OCI-LY3 (cell line): ENCODE measurements around the gene CPT2.

Source experiments
- H2AFZ ChIP-seq: fragments of 200-600, 300-600 bp; shearing (Covaris generic); 2 replicates; pipeline ENCODE4 v1.6.0; 2014; ENCODE audit warnings: antibody characterized with exemption, low read depth, low read length
- H3K27ac ChIP-seq: fragments of 200-600, 300-600 bp; sonication (generic); 2 replicates; pipeline ENCODE4 v1.5.1; 2014; ENCODE audit warnings: mild to moderate bottlenecking, low read length, moderate library complexity, mixed read lengths
- H3K27me3 ChIP-seq: fragments of 200-600, 300-600 bp; sonication (generic); 2 replicates; pipeline ENCODE4 v1.6.1; 2014; ENCODE audit warnings: low read depth, low read length, mixed read lengths
- H3K36me3 ChIP-seq: fragments of 200-600, 300-600 bp; sonication (generic); replicated peaks from 2 replicates; pipeline ENCODE3; 2014; ENCODE audit warnings: low read depth, low read length, mixed read lengths
- H3K4me1 ChIP-seq: fragments of 300-600, 200-600 bp; sonication (generic); 2 replicates; pipeline ENCODE4 v1.6.1; 2014; ENCODE audit warnings: low read length, mixed read lengths
- H3K4me2 ChIP-seq: fragments of 200-600, 300-600 bp; sonication (generic); 2 replicates; pipeline ENCODE4 v1.6.1; 2014; ENCODE audit warnings: low read length, mixed read lengths
- H3K4me3 ChIP-seq: fragments of 300-600, 200-600 bp; sonication (generic); 2 replicates; pipeline ENCODE4 v1.5.1; 2014; ENCODE audit warnings: antibody characterized with exemption, mild to moderate bottlenecking, low read length, moderate library complexity
- H3K79me2 ChIP-seq: fragments of 300-600, 200-600 bp; shearing (Covaris generic); 2 replicates; pipeline ENCODE4 v1.6.1; 2014; ENCODE audit warnings: mild to moderate bottlenecking, low read length, mixed read lengths
- H3K9ac ChIP-seq: fragments of 300-600, 200-600 bp; shearing (Covaris generic); 2 replicates; pipeline ENCODE4 v1.6.0; 2014; ENCODE audit warnings: mild to moderate bottlenecking, low read length, moderate library complexity
- H3K9me3 ChIP-seq: fragments of 200-600, 300-600 bp; shearing (Covaris generic); 2 replicates; pipeline ENCODE4 v1.6.1; 2014; ENCODE audit warnings: low read length, mixed read lengths; ENCODE audit not compliant: insufficient read depth
- H4K20me1 ChIP-seq: fragments of 200-600, 300-600 bp; sonication (generic); 2 replicates; pipeline ENCODE4 v1.6.1; 2016; ENCODE audit warnings: low read length, mixed read lengths; ENCODE audit not compliant: insufficient read depth
- CTCF ChIP-seq: fragments of 200-600, 300-600 bp; sonication (generic); IDR thresholded peaks from 2 replicates; pipeline ENCODE4 v1.5.1; 2014; ENCODE audit warnings: antibody characterized with exemption, low read length, low read depth
- EZH2phosphoT487 ChIP-seq: fragments of 200-600 bp; shearing (Covaris generic); IDR thresholded peaks from 2 replicates; pipeline ENCODE4 v1.6.1; 2018; ENCODE audit warnings: antibody characterized with exemption, mixed run types, low read depth

Gene CPT2

DNA sequence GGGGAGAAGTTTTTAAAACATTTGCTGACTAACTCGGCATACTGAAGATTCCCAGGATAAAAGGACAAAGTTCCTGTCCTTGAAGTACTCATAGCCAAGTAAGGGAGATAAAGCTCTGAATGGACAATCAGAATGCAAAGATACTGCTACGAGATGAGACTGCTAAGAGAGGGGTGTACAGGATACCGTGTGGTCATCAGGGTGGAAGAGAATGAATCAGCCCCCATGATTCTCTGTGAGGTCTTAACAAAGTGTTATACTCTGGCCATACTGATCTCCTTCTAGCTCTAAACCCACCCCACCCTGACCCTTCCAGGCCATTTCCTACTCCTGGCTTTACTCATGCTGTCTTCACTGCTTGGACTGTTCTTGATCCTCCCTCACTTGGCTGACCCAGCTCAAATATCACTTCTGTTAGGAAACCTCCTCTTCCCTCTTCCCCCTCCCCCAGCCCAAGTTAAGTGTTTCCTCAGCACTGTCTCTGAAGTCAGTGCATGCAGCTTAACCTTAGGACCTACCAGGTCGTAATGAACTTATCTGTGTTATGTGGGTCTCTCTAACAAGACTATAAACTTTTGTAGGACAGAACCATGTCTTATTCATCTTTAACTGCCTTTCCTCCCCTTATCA, 57.5 kb downstream of the CPT2 start:
- TF ChIP-seq EZH2phosphoT487 (no peak), CTCF (no peak)
- no peaks in the 10 kb centered on the region for H3K4me1 ChIP-seq
- H2AFZ ChIP-seq = no peak overlapping the region
- no peak overlapping the region for H3K9ac ChIP-seq
- peaks cover 56% of the 10 kb centered on the region for H3K36me3 ChIP-seq
- no peak overlapping the region for H3K4me2 ChIP-seq
- H3K27ac ChIP-seq = no peak overlapping the region
- no peaks in the 10 kb centered on the region for H3K9me3 ChIP-seq
- no peaks in the 10 kb centered on the region for H3K27me3 ChIP-seq
- H4K20me1 ChIP-seq = no peaks in the 10 kb centered on the region
- no peak overlapping the region for H3K4me3 ChIP-seq
- no peaks in the 10 kb centered on the region for H3K79me2 ChIP-seq

DNA sequence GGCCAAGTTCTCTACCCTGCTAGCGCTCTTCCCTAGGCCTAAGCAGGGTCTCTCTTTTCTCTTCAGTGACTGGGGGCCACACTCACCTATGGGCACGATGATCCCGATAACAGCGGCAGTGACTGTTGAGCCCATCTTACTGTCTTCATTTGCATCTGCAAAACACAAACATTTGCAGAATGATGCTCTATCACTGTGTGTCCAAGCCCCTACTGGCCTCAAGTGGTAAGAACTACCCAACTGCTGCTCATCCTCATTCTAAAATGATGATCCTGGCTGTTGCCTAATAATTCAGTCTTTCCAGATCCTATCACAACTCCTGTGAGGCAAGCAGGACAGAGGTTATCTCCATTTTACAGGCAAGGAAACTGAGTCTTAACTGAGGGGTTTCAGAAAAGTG, 58.4 kb downstream of the CPT2 start:
- H3K27me3 ChIP-seq = no peaks in the 10 kb centered on the region
- H4K20me1 ChIP-seq = no peaks in the 10 kb centered on the region
- H3K27ac ChIP-seq = no peak overlapping the region
- H3K9ac ChIP-seq = no peak overlapping the region
- H3K4me3 ChIP-seq = no peak overlapping the region
- no peak overlapping the region for H2AFZ ChIP-seq
- no peak overlapping the region for H3K4me2 ChIP-seq
- TF ChIP-seq EZH2phosphoT487 = no peak
- no peak for TF ChIP-seq CTCF
- H3K79me2 ChIP-seq = no peaks in the 10 kb centered on the region
- peaks cover 9% of the 10 kb centered on the region for H3K4me1 ChIP-seq
- no peaks in the 10 kb centered on the region for H3K9me3 ChIP-seq
- peaks cover 54% of the 10 kb centered on the region for H3K36me3 ChIP-seq

DNA sequence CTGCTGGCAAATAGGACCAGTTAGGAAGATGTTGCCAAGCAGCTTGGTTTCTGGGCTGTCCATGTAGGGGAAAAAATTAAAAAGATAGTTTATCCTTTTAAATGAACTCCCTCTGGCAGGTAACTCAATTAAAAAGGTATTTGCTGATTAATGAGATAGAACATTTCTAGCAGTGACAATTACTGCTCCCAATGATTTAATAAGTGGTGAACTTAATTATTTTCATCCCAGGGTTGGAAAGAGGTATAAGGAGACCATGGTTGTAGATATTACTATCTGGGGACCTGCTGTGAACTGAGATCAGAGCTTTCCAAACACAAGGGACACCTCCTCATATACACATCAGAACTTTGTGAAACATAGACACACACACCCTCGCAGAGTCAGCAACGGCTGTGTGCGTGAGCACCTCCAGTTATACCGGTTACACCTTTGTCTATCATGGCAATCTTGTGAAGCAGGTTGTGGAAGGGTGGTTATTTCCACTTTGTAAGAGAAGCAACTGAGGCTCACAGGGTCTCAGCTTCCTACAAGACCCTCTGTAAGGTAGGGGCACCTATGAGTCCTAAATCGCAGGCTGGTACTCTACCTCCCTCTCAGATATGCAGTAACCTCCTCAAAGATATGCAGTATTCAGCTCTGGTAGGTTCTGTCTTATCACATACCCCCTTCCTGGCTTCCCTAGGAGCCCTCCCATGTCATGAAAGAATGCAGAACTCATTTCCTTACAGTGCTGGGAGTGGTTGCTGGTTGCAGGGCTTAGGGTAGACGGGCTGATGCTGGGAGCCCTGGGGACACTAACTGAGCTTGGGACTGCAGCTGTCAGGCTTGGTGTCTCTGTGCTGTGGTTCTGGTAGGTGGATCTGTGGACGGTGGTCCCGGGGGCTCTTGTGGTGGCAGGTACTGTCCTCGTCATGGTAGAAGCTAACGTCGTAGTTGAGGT, 60.2 kb downstream of the CPT2 start:
- no peak overlapping the region for H3K4me3 ChIP-seq
- H2AFZ ChIP-seq = no peak overlapping the region
- no peaks in the 10 kb centered on the region for H3K79me2 ChIP-seq
- H3K4me2 ChIP-seq = no peak overlapping the region
- no peaks in the 10 kb centered on the region for H3K27me3 ChIP-seq
- no peak overlapping the region for H3K27ac ChIP-seq
- peaks cover 22% of the 10 kb centered on the region for H3K4me1 ChIP-seq
- TF ChIP-seq CTCF = no peak
- no peak for TF ChIP-seq EZH2phosphoT487
- H3K9me3 ChIP-seq = no peaks in the 10 kb centered on the region
- no peak overlapping the region for H3K9ac ChIP-seq
- H4K20me1 ChIP-seq = no peaks in the 10 kb centered on the region
- peaks cover 55% of the 10 kb centered on the region for H3K36me3 ChIP-seq

- Histone ChIP-seq H3K27me3 (no peaks in the 10 kb centered on the region), H2AFZ (no peak overlapping the region), H3K4me3 (no peak overlapping the region), H3K9ac (no peak overlapping the region), H4K20me1 (no peaks in the 10 kb centered on the region), H3K27ac (no peak overlapping the region), H3K79me2 (no peaks in the 10 kb centered on the region), H3K9me3 (no peaks in the 10 kb centered on the region), H3K4me1 (peaks cover 22% of the 10 kb centered on the region), H3K36me3 (peaks cover 62% of the 10 kb centered on the region), H3K4me2 (no peak overlapping the region)
- TF ChIP-seq EZH2phosphoT487 (no peak), CTCF (no peak)
These were observed 60.9 kb downstream of the CPT2 start for GRCh38 chr1:53257454-53258081.
